ENCODE data around the gene LTBP4.
A peak's percentile ranks its signal among the peaks of the same experiment; 100 is the strongest.
"Not testable (repeated sequence)": the region's sequence is repeated elsewhere in the genome, so short reads cannot be mapped to it uniquely, and the experiment has no call there.

The LTBP4 gene

GRCh38 chr19:40623403-40624251 lies 22.5 kb downstream of the LTBP4 start (continued):
- TF ChIP-seq ZNF560 (tag by site-specific recombination; IDR thresholded peaks at IDR 0.05; ENCODE audit: borderline replicate concordance) = no peak

- not testable (repeated sequence) for H3K9me3 ChIP-seq (ENCODE audit: control insufficient read depth, insufficient read depth, low read depth, low read length); H3K4me3 ChIP-seq (ENCODE audit: low read depth, low read length); H3K27ac ChIP-seq (ENCODE audit: extremely low read depth, low read depth, low read length)
- POLR2A ChIA-PET = interaction anchor here (0.8 to 5.2 kb wide), 12 partner anchors 14 to 198 kb away, joined by 3 to 61 read pairs (median 4); partner anchors contain the start of gene NUMBL
- TF ChIP-seq BCL11B (tag by site-specific recombination; IDR thresholded peaks at IDR 0.05; ENCODE audit: low read depth) = peak; percentile 71; the same call in 1 of the 2 replicates
- TF ChIP-seq ZNF624 (tag by site-specific recombination; IDR thresholded peaks at IDR 0.05) = 0 out of 2 replicates have a peak, but pooled peaks have one; percentile 24
- TF ChIP-seq ZNF391 (tag by site-specific recombination; IDR thresholded peaks at IDR 0.05; ENCODE audit: borderline replicate concordance, low read depth) = peak; percentile 49; the same call in 1 of the 2 replicates
- 0 out of 2 replicates have a peak, but pooled peaks have one; percentile 18 for TF ChIP-seq ZNF777 (tag by site-specific recombination; IDR thresholded peaks at IDR 0.05; ENCODE audit: borderline replicate concordance)
- peak; percentile 86 for TF ChIP-seq ZNF580 (tag by site-specific recombination; IDR thresholded peaks at IDR 0.05)
- 0 out of 2 replicates have a peak, but pooled peaks have one; percentile 5 for TF ChIP-seq ZNF335 (tag by site-specific recombination; conservative IDR thresholded peaks at IDR 0.05)
- TF ChIP-seq ZBTB11 (tag by site-specific recombination; conservative IDR thresholded peaks at IDR 0.05; ENCODE audit: low read depth) = peak; percentile 22; the same call in 1 of the 2 replicates
- 0 out of 2 replicates have a peak, but pooled peaks have one; percentile 12 for TF ChIP-seq ZSCAN23 (tag by site-specific recombination; IDR thresholded peaks at IDR 0.05)
- TF ChIP-seq ZNF837 (tag by site-specific recombination; IDR thresholded peaks at IDR 0.05) = 0 out of 2 replicates have a peak, but pooled peaks have one; percentile 36
- peak; percentile 41; the same call in 1 of the 2 replicates for TF ChIP-seq PRDM1 (tag by site-specific recombination; IDR thresholded peaks at IDR 0.05)
- TF ChIP-seq, protein P1, sequence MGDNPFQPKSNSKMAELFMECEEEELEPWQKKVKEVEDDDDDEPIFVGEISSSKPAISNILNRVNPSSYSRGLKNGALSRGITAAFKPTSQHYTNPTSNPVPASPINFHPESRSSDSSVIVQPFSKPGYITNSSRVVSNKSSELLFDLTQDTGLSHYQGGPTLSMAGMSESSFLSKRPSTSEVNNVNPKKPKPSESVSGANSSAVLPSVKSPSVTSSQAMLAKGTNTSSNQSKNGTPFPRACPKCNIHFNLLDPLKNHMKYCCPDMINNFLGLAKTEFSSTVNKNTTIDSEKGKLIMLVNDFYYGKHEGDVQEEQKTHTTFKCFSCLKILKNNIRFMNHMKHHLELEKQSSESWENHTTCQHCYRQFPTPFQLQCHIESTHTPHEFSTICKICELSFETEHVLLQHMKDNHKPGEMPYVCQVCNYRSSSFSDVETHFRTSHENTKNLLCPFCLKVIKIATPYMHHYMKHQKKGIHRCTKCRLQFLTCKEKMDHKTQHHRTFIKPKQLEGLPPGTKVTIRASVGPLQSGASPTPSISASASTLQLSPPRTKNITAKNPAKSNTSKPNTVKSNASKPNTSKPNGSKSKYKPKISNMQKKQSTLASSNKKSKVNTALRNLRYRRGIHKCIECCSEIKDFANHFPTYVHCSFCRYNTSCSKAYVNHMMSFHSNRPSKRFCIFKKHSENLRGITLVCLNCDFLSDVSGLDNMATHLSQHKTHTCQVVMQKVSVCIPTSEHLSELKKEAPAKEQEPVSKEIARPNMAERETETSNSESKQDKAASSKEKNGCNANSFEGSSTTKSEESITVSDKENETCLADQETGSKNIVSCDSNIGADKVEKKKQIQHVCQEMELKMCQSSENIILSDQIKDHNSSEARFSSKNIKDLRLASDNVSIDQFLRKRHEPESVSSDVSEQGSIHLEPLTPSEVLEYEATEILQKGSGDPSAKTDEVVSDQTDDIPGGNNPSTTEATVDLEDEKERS (tag by site-specific recombination; IDR thresholded peaks at IDR 0.05) = 0 out of 2 replicates have a peak, but pooled peaks have one; percentile 35
- peak; percentile 67; the same call in 1 of the 2 replicates for TF ChIP-seq ZNF664 (tag by site-specific recombination; IDR thresholded peaks at IDR 0.05)
- H3K4me1 ChIP-seq (ENCODE audit: control insufficient read depth, insufficient read depth, low read length) = peaks cover 16% of the 10 kb centered on the region
- peaks cover 12 to 19% of the 10 kb centered on the region in 2 experiments; a peak in 2 of 3 replicates for H3K36me3 ChIP-seq (ENCODE audit: control insufficient read depth in 2 of 2, insufficient read depth in 1 of 2, low read length in 2 of 2)
- CTCF ChIA-PET = interaction anchor here (0.7 to 11.0 kb wide), 9 partner anchors 10 to 204 kb away, joined by 3 to 236 read pairs (median 7); partner anchors contain the start of gene LTBP4
Measured at GRCh38 chr19:40624369-40625153, 23.4 kb downstream of the LTBP4 start.
